H1 (cell line): Measurements from ENCODE around the gene SLC1A7. TPM values are rescaled to one million over a fixed set of nuclear protein-coding genes. Genes with fewer than 3 reads are reported as not detected.

Experiments used
- CEBPB ChIP-seq: IDR thresholded peaks from 2 replicates; pipeline ENCODE4 v1.6.1; 2012; ENCODE audit warnings: low read depth, low read length
- CTBP2 ChIP-seq: IDR thresholded peaks from 2 replicates; pipeline ENCODE4 v1.7.0; 2011; ENCODE audit warnings: borderline replicate concordance, mild to moderate bottlenecking, moderate library complexity, mixed read lengths, low read length; ENCODE audit not compliant: insufficient read depth, insufficient read length
- EZH2 ChIP-seq: fragments of 200-600 bp; sonication (generic); IDR thresholded peaks from 2 replicates; pipeline ENCODE4 v1.7.1; 2012; ENCODE audit warnings: low read depth, mild to moderate bottlenecking, moderate library complexity, low read length, inconsistent platforms; ENCODE audit not compliant: severe bottlenecking
- KDM1A ChIP-seq: fragments of 200-600, 300-600 bp; sonication (generic); IDR thresholded peaks from 2 replicates; pipeline ENCODE4 v1.7.1; 2016; ENCODE audit warnings: mild to moderate bottlenecking, low read length, borderline replicate concordance
- POLR2A ChIP-seq, 2 experiments: IDR thresholded peaks; 1 replicate in 1 of 2; 2 replicates in 1 of 2; pipeline ENCODE4 v1.6.1; 2011; ENCODE audit warnings: low read depth in 2 of 2, low read length in 2 of 2, mild to moderate bottlenecking in 2 of 2; ENCODE audit errors: control extremely low read depth in 1 of 2
- SP1 ChIP-seq: IDR thresholded peaks from 2 replicates; pipeline ENCODE4 v1.6.1; 2011; ENCODE audit warnings: low read depth, low read length
- SP4 ChIP-seq: IDR thresholded peaks from 2 replicates; pipeline ENCODE4 v1.6.1; 2012; ENCODE audit warnings: low read length, inconsistent platforms
- TBP ChIP-seq: IDR thresholded peaks from 2 replicates; pipeline ENCODE4 v1.6.1; 2011; ENCODE audit warnings: low read depth, low read length, improper control_type of control experiment
- polyA plus RNA-seq, 7 experiments: library from polyadenylated mRNA; depleted of rRNA in 3 of 7; stranded (reverse) in 5 of 7; unstranded in 2 of 7; fragments of >200 nt in 5 of 7; fragments of 200-250 nt in 2 of 7; gene quantifications; 1 replicate in 5 of 7; 2 replicates in 1 of 7; 4 replicates in 1 of 7; pipeline versions ENCODE4 v1.2.1 to v1.2.3, GENCODE V29; 2011 to 2013; ENCODE audit warnings: missing spikeins in 2 of 7, mixed read lengths in 2 of 7
- total RNA-seq: library from RNA; stranded (reverse); fragmentation: NEBNext Ultra II Directional; extraction: Animal tissue kit (Norgen Biotek cat#: 25700); gene quantifications from 2 replicates; pipeline ENCODE4 v1.2.1, GENCODE V29; 2021
- TF ChIP-seq, protein P1 (sequence below): IDR thresholded peaks from 2 replicates; pipeline ENCODE4 v1.6.1; 2012; ENCODE audit warnings: low read length, inconsistent platforms

SLC1A7 gene
- total and polyA plus RNA-seq, 2 of the 8 experiments (the other 6 are each of a cell fraction or from before 2014, with no cell fraction given), result not detected

- TF ChIP-seq, protein P1, sequence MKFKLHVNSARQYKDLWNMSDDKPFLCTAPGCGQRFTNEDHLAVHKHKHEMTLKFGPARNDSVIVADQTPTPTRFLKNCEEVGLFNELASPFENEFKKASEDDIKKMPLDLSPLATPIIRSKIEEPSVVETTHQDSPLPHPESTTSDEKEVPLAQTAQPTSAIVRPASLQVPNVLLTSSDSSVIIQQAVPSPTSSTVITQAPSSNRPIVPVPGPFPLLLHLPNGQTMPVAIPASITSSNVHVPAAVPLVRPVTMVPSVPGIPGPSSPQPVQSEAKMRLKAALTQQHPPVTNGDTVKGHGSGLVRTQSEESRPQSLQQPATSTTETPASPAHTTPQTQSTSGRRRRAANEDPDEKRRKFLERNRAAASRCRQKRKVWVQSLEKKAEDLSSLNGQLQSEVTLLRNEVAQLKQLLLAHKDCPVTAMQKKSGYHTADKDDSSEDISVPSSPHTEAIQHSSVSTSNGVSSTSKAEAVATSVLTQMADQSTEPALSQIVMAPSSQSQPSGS, result no peak
- TF ChIP-seq CTBP2 (no peak), TBP (no peak), SP1 (no peak), EZH2 (no peak), SP4 (no peak), POLR2A (IDR thresholded peaks at IDR 0.05; ENCODE audit: control extremely low read depth in 1 of 2, low read depth in 2 of 2, low read length in 2 of 2) (no peak), CEBPB (no peak), KDM1A (no peak)
Observed at GRCh38 chr1:53073868-53074311, 68.5 kb downstream of the SLC1A7 start (continued).
